Smooth muscle cell (in vitro differentiated cells): ENCODE data around the gene CCNH. TPM values are rescaled to one million over a fixed set of nuclear protein-coding genes. Genes with fewer than 3 reads are reported as not detected.

Experiments
- DNase-seq: peaks from one replicate; lab custom pipeline; 2025; ENCODE audit not compliant: unreplicated experiment; lab: John Stamatoyannopoulos, UW
- H2AFZ ChIP-seq: fragments of 200-600 bp; sonication (generic); 2 replicates; pipeline ENCODE4 v1.6.0; 2016; ENCODE audit warnings: antibody characterized with exemption, low read depth, mild to moderate bottlenecking
- H3F3A ChIP-seq: fragments of 200-600 bp; sonication (generic); 2 replicates; pipeline ENCODE4 v1.6.0; 2017; ENCODE audit warnings: antibody characterized with exemption, low read depth
- H3K27ac ChIP-seq: fragments of 200-600 bp; sonication (generic); 2 replicates; pipeline ENCODE4 v1.5.1; 2016; ENCODE audit warnings: low read depth, mild to moderate bottlenecking
- H3K27me3 ChIP-seq: fragments of 200-600 bp; sonication (generic); 2 replicates; pipeline ENCODE4 v1.6.1; 2016; ENCODE audit warnings: low read depth, mild to moderate bottlenecking
- H3K36me3 ChIP-seq: fragments of 200-600 bp; sonication (generic); 2 replicates; pipeline ENCODE4 v1.5.1; 2016; ENCODE audit warnings: low read depth
- H3K4me1 ChIP-seq: fragments of 200-600 bp; sonication (generic); 2 replicates; pipeline ENCODE4 v1.5.1; 2016; ENCODE audit warnings: low read depth
- H3K4me2 ChIP-seq: fragments of 200-600 bp; sonication (generic); 2 replicates; pipeline ENCODE4 v1.6.0; 2016; ENCODE audit warnings: mild to moderate bottlenecking
- H3K4me3 ChIP-seq: fragments of 200-600 bp; sonication (generic); 2 replicates; pipeline ENCODE4 v1.5.1; 2016; ENCODE audit warnings: mild to moderate bottlenecking
- H3K79me2 ChIP-seq: fragments of 200-600 bp; sonication (generic); 2 replicates; pipeline ENCODE4 v1.6.0; 2016; ENCODE audit warnings: low read depth, mild to moderate bottlenecking
- H3K9ac ChIP-seq: fragments of 200-600 bp; sonication (generic); 2 replicates; pipeline ENCODE4 v1.6.0; 2016; ENCODE audit warnings: low read depth
- H3K9me3 ChIP-seq: fragments of 200-600 bp; sonication (generic); replicated peaks from 2 replicates; pipeline ENCODE4 v1.5.1; 2016; ENCODE audit warnings: low read depth
- H4K20me1 ChIP-seq: fragments of 200-600 bp; sonication (generic); 2 replicates; pipeline ENCODE4 v1.6.0; 2016; ENCODE audit warnings: low read depth
- CTCF ChIP-seq: fragments of 200-600 bp; sonication (generic); IDR thresholded peaks from 2 replicates; pipeline ENCODE4 v1.5.1; 2017; ENCODE audit warnings: borderline replicate concordance, mild to moderate bottlenecking, antibody characterized with exemption; ENCODE audit not compliant: insufficient read depth, poor library complexity, severe bottlenecking
- WGBS: methylation state at CpG from one replicate; pipeline ENCODE4 v1.1.7; 2016; ENCODE audit warnings: low lambda C conversion rate; 5-methylcytosine and 5-hydroxymethylcytosine counted together
- polyA plus RNA-seq: library from polyadenylated mRNA; unstranded; fragments of >200 nt; fragmentation: Nextera tagmentation; extraction: Ambion mirVana; gene quantifications from 2 replicates; pipeline ENCODE4 v1.2.1, GENCODE V29; 2016
- total RNA-seq: library from RNA; depleted of rRNA; stranded (reverse); fragments of >200 nt; gene quantifications from 2 replicates; pipeline ENCODE4 v1.2.3, GENCODE V29; 2014

The CCNH gene
- total and polyA plus RNA-seq, 2 experiments from 2014 or later, result 33.2 to 96.7 TPM

- peaks cover 8% of the 10 kb centered on the region for H3K9me3 ChIP-seq
- H3K4me1 ChIP-seq, result peaks cover 1% of the 10 kb centered on the region
- H3K4me2 ChIP-seq, result no peak overlapping the region
- 88% methylated on average over 2 of the region's 2 CpGs for WGBS
- peaks cover 10% of the 10 kb centered on the region for H3K79me2 ChIP-seq
- no peaks in the 10 kb centered on the region for H3K27me3 ChIP-seq
- peaks cover 44% of the 10 kb centered on the region for H3K36me3 ChIP-seq
- no peak overlapping the region for H2AFZ ChIP-seq
- peaks cover 6% of the 10 kb centered on the region for H3F3A ChIP-seq
- H4K20me1 ChIP-seq, result peaks cover 11% of the 10 kb centered on the region
- H3K9ac ChIP-seq, result no peak overlapping the region
- DNase-seq, result no peak
- no peak overlapping the region for H3K4me3 ChIP-seq
- no peak overlapping the region for H3K27ac ChIP-seq
- no peak for TF ChIP-seq CTCF
Observed at GRCh38 chr5:87405472-87406155, 7.1 kb downstream of the CCNH start.

GRCh38 chr5:87404359-87404758 lies 8.4 kb downstream of the CCNH start:
- H3K79me2 ChIP-seq, result no peaks in the 10 kb centered on the region
- no peak overlapping the region for H3K4me2 ChIP-seq
- no peaks in the 10 kb centered on the region for H3K4me1 ChIP-seq
- peaks cover 45% of the 10 kb centered on the region for H3K36me3 ChIP-seq
- H3K27me3 ChIP-seq, result no peaks in the 10 kb centered on the region
- H3F3A ChIP-seq, result peaks cover 14% of the 10 kb centered on the region
- peaks cover 14% of the 10 kb centered on the region for H4K20me1 ChIP-seq
- no peak overlapping the region for H2AFZ ChIP-seq
- no peak overlapping the region for H3K27ac ChIP-seq
- H3K4me3 ChIP-seq, result no peak overlapping the region
- peaks cover 8% of the 10 kb centered on the region for H3K9me3 ChIP-seq
- H3K9ac ChIP-seq, result no peak overlapping the region
- WGBS, result 97% methylated on average over 2 of the region's 2 CpGs
- no peak for TF ChIP-seq CTCF
- DNase-seq, result no peak

- Histone ChIP-seq H3K36me3 (peaks cover 41% of the 10 kb centered on the region), H3K27ac (no peak overlapping the region), H3K4me1 (no peaks in the 10 kb centered on the region), H3K27me3 (no peaks in the 10 kb centered on the region), H3K4me3 (no peak overlapping the region), H3K79me2 (no peaks in the 10 kb centered on the region), H3K9me3 (peaks cover 8% of the 10 kb centered on the region), H4K20me1 (peaks cover 14% of the 10 kb centered on the region), H3K9ac (no peak overlapping the region), H2AFZ (no peak overlapping the region), H3K4me2 (no peak overlapping the region), H3F3A (peaks cover 18% of the 10 kb centered on the region)
- whole genome bisulfite sequencing, result 97% methylated on average over 3 of the region's 3 CpGs
- DNase-seq, result no peak
- no peak for TF ChIP-seq CTCF
Observed at GRCh38 chr5:87403899-87404298, 8.8 kb downstream of the CCNH start.

- Histone ChIP-seq H3K4me3 (no peak overlapping the region), H3K27me3 (no peaks in the 10 kb centered on the region), H3K4me2 (no peak overlapping the region), H3F3A (peaks cover 19% of the 10 kb centered on the region), H3K79me2 (no peaks in the 10 kb centered on the region), H3K4me1 (no peaks in the 10 kb centered on the region), H2AFZ (no peak overlapping the region), H3K9me3 (peaks cover 8% of the 10 kb centered on the region), H3K9ac (no peak overlapping the region), H3K36me3 (peaks cover 41% of the 10 kb centered on the region), H4K20me1 (peaks cover 14% of the 10 kb centered on the region), H3K27ac (no peak overlapping the region)
- TF ChIP-seq CTCF, result no peak
- WGBS, result 98% methylated on average over 3 of the region's 3 CpGs
- no peak for DNase-seq
Observed at GRCh38 chr5:87403409-87403808, 9.3 kb downstream of the CCNH start.
